MM.1S (cell line): ENCODE measurements around the gene MSI2.

Source experiments
- DNase-seq: peaks from one replicate; pipeline ENCODE4 v3.0.0-alpha.2; 2015
- H2AFZ ChIP-seq: fragments of 300-600 bp; sonication (generic); 2 replicates; pipeline ENCODE4 v1.6.0; 2016; ENCODE audit warnings: antibody characterized with exemption, low read length
- H3F3A ChIP-seq: fragments of 300-600 bp; sonication (generic); 2 replicates; pipeline ENCODE4 v1.6.1; 2016; ENCODE audit warnings: mild to moderate bottlenecking, antibody characterized with exemption, low read length, moderate library complexity, mixed read lengths; ENCODE audit not compliant: insufficient read depth
- H3K27ac ChIP-seq: fragments of 300-600 bp; sonication (generic); 2 replicates; pipeline ENCODE4 v1.5.1; 2016; ENCODE audit warnings: mild to moderate bottlenecking, low read length
- H3K27me3 ChIP-seq: fragments of 300-600 bp; sonication (generic); replicated peaks from 2 replicates; pipeline ENCODE4 v1.6.0; 2016; ENCODE audit warnings: low read length; ENCODE audit not compliant: insufficient read depth
- H3K36me3 ChIP-seq: fragments of 300-600 bp; sonication (generic); replicated peaks from 2 replicates; pipeline ENCODE4 v1.6.1; 2016; ENCODE audit warnings: mild to moderate bottlenecking, low read length, mixed read lengths; ENCODE audit not compliant: insufficient read depth
- H3K4me1 ChIP-seq: fragments of 300-600 bp; sonication (generic); 2 replicates; pipeline ENCODE4 v1.6.1; 2016; ENCODE audit warnings: low read length, mixed read lengths
- H3K4me2 ChIP-seq: fragments of 300-600 bp; sonication (generic); 2 replicates; pipeline ENCODE4 v1.6.0; 2016; ENCODE audit warnings: low read depth, low read length
- H3K4me3 ChIP-seq: fragments of 300-600 bp; sonication (generic); 2 replicates; pipeline ENCODE4 v1.5.1; 2016; ENCODE audit warnings: low read length, mixed read lengths
- H3K79me2 ChIP-seq: fragments of 300-600 bp; sonication (generic); 2 replicates; pipeline ENCODE4 v1.6.1; 2016; ENCODE audit warnings: mixed run types, low read length, mixed read lengths
- H3K9ac ChIP-seq: fragments of 300-600 bp; sonication (generic); 2 replicates; pipeline ENCODE4 v1.6.1; 2016; ENCODE audit warnings: low read length, mixed read lengths
- H3K9me2 ChIP-seq: fragments of 300-600 bp; sonication (generic); replicated peaks from 2 replicates; pipeline ENCODE4 v1.6.1; 2016; ENCODE audit warnings: mild to moderate bottlenecking, low read length, mixed read lengths; ENCODE audit not compliant: insufficient read depth
- H3K9me3 ChIP-seq: fragments of 300-600 bp; sonication (generic); replicated peaks from 2 replicates; pipeline ENCODE4 v1.6.1; 2016; ENCODE audit warnings: mild to moderate bottlenecking, low read length, mixed read lengths; ENCODE audit not compliant: insufficient read depth
- H4K20me1 ChIP-seq: fragments of 300-600 bp; sonication (generic); 2 replicates; pipeline ENCODE4 v1.6.1; 2016; ENCODE audit warnings: mild to moderate bottlenecking, low read length, moderate library complexity, mixed read lengths; ENCODE audit not compliant: insufficient read depth
- EZH2 ChIP-seq: fragments of 300-600 bp; sonication (generic); optimal IDR thresholded peaks from 2 replicates; pipeline ENCODE3; 2017; ENCODE audit warnings: low read depth, mild to moderate bottlenecking, antibody characterized with exemption, low read length, mixed read lengths
- EZH2phosphoT487 ChIP-seq: fragments of 300-600 bp; sonication (generic); IDR thresholded peaks from 2 replicates; pipeline ENCODE4 v1.6.1; 2018; ENCODE audit warnings: antibody characterized with exemption, low read length
- TF ChIP-seq, protein P1 (sequence below): fragments of 300-600 bp; sonication (generic); IDR thresholded peaks from 2 replicates; pipeline ENCODE4 v1.5.1; 2016; ENCODE audit warnings: antibody characterized with exemption, low read length, mixed read lengths

MSI2 gene

GRCh38 chr17:57614742-57615141, 358.4 kb downstream of the MSI2 start:
- Histone ChIP-seq H3K4me3 (no peak overlapping the region), H4K20me1 (no peaks in the 10 kb centered on the region), H3F3A (no peaks in the 10 kb centered on the region), H3K9me2 (no peaks in the 10 kb centered on the region), H3K27me3 (no peaks in the 10 kb centered on the region), H3K27ac (no peak overlapping the region), H2AFZ (no peak overlapping the region), H3K9me3 (no peaks in the 10 kb centered on the region), H3K36me3 (peaks cover 3% of the 10 kb centered on the region; the same call in 1 of the 2 replicates), H3K79me2 (no peaks in the 10 kb centered on the region), H3K4me1 (no peaks in the 10 kb centered on the region), H3K4me2 (no peak overlapping the region), H3K9ac (no peak overlapping the region)
- DNase-seq: no peak
- no peak for TF ChIP-seq EZH2
- TF ChIP-seq, protein P1, sequence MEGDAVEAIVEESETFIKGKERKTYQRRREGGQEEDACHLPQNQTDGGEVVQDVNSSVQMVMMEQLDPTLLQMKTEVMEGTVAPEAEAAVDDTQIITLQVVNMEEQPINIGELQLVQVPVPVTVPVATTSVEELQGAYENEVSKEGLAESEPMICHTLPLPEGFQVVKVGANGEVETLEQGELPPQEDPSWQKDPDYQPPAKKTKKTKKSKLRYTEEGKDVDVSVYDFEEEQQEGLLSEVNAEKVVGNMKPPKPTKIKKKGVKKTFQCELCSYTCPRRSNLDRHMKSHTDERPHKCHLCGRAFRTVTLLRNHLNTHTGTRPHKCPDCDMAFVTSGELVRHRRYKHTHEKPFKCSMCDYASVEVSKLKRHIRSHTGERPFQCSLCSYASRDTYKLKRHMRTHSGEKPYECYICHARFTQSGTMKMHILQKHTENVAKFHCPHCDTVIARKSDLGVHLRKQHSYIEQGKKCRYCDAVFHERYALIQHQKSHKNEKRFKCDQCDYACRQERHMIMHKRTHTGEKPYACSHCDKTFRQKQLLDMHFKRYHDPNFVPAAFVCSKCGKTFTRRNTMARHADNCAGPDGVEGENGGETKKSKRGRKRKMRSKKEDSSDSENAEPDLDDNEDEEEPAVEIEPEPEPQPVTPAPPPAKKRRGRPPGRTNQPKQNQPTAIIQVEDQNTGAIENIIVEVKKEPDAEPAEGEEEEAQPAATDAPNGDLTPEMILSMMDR: no peak
- TF ChIP-seq EZH2phosphoT487: no peak

- Histone ChIP-seq H3K9me3 (no peaks in the 10 kb centered on the region), H3K27me3 (no peaks in the 10 kb centered on the region), H3K27ac (no peak overlapping the region), H3K4me2 (no peak overlapping the region), H3F3A (no peaks in the 10 kb centered on the region), H3K4me3 (no peak overlapping the region), H3K4me1 (no peaks in the 10 kb centered on the region), H3K79me2 (no peaks in the 10 kb centered on the region), H4K20me1 (no peaks in the 10 kb centered on the region), H3K9me2 (no peaks in the 10 kb centered on the region), H3K36me3 (peaks cover 3% of the 10 kb centered on the region; the same call in 1 of the 2 replicates), H2AFZ (no peak overlapping the region), H3K9ac (no peak overlapping the region)
- no peak for TF ChIP-seq EZH2phosphoT487
- TF ChIP-seq EZH2: no peak
- TF ChIP-seq, protein P1: no peak
- no peak for DNase-seq
Measured at GRCh38 chr17:57615836-57616757, 359.8 kb downstream of the MSI2 start.

- TF ChIP-seq EZH2phosphoT487 (no peak), EZH2 (no peak)
- TF ChIP-seq, protein P1: no peak
- Histone ChIP-seq H2AFZ (no peak overlapping the region), H3K27ac (no peak overlapping the region), H3K36me3 (peaks cover 3% of the 10 kb centered on the region; the same call in 1 of the 2 replicates), H3K4me2 (no peak overlapping the region), H3K9me3 (no peaks in the 10 kb centered on the region), H3K4me3 (no peak overlapping the region), H3K27me3 (no peaks in the 10 kb centered on the region), H3K4me1 (no peaks in the 10 kb centered on the region), H3F3A (no peaks in the 10 kb centered on the region), H3K79me2 (no peaks in the 10 kb centered on the region), H3K9ac (no peak overlapping the region), H3K9me2 (no peaks in the 10 kb centered on the region), H4K20me1 (no peaks in the 10 kb centered on the region)
- no peak for DNase-seq
Measured at GRCh38 chr17:57617218-57617617, 360.9 kb downstream of the MSI2 start.
